NB4 (cell line): ENCODE results near the gene PCNX3.

ENCODE experiments used
- DNase-seq: peaks from one replicate; pipeline ENCODE4 v3.0.0; 2010; ENCODE audit warnings: low read depth
- H3K4me3 ChIP-seq: one replicate; pipeline ENCODE4 v1.5.1; 2011; ENCODE audit warnings: mild to moderate bottlenecking, low read depth, low read length, moderate library complexity
- MAX ChIP-seq: IDR thresholded peaks from 2 replicates; pipeline ENCODE4 v1.6.1; 2011; ENCODE audit warnings: low read depth, low read length
- MYC ChIP-seq: IDR thresholded peaks from 2 replicates; pipeline ENCODE4 v1.6.1; 2011; ENCODE audit warnings: low read depth, low read length
- POLR2A ChIP-seq: IDR thresholded peaks from 2 replicates; pipeline ENCODE4 v1.6.1; 2011; ENCODE audit warnings: mild to moderate bottlenecking; ENCODE audit not compliant: insufficient read length; ENCODE audit errors: extremely low read depth
- TF ChIP-seq, protein P1 (sequence below): IDR thresholded peaks from one replicate; pipeline ENCODE4 v1.5.1; 2012; ENCODE audit warnings: low read depth, low read length

The PCNX3 gene

DNA sequence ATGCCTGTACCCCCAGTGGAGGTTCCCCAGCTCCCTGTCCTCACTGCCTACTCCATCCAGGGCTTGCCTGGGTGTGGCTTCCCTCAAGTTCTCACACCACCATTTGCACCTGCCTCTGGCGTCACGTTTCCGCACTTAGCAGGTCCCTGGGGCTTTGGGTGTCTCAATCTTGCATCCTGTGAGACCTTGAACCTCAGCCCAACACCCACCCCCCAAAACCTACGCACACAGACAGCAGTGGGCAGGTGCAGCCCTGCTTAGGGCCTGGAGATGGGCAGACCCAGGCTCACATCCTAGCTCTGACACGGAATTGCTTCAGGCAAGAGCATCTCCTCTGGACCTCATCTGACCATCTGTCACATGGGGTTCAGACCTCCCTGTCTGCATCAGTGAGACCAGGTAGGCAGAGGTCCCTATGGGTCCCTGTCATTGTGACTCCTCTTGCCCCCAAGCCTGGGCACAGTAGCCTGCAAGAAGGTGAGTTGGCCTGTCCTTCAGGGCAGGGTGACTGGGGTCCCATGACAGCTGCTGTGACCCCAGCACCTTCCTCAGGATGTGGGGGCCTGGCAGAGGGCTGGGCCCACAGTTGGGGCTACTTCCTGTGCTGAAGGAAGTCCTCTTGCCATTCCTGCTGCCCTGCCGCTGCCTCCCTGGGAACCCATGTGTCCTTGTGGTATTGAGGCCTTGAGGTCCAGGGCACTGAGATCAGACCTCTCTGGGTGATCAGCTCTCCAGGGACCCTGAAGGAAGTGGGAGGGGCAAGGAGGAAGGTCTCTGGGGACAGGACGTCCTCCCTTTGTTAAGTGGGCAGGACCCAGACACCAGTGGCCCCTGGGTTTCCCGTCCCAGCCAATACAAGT lies 24.3 kb downstream of the PCNX3 start:
- H3K4me3 ChIP-seq, result peak overlapping the region; percentile 22
- DNase-seq, result peak; percentile 94
- TF ChIP-seq MYC, result peak; percentile 48; the same call in 1 of the 2 replicates
- peak; percentile 68 for TF ChIP-seq MAX
- TF ChIP-seq POLR2A, result no peak
- TF ChIP-seq, protein P1, sequence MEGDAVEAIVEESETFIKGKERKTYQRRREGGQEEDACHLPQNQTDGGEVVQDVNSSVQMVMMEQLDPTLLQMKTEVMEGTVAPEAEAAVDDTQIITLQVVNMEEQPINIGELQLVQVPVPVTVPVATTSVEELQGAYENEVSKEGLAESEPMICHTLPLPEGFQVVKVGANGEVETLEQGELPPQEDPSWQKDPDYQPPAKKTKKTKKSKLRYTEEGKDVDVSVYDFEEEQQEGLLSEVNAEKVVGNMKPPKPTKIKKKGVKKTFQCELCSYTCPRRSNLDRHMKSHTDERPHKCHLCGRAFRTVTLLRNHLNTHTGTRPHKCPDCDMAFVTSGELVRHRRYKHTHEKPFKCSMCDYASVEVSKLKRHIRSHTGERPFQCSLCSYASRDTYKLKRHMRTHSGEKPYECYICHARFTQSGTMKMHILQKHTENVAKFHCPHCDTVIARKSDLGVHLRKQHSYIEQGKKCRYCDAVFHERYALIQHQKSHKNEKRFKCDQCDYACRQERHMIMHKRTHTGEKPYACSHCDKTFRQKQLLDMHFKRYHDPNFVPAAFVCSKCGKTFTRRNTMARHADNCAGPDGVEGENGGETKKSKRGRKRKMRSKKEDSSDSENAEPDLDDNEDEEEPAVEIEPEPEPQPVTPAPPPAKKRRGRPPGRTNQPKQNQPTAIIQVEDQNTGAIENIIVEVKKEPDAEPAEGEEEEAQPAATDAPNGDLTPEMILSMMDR, result no peak

- TF ChIP-seq POLR2A (no peak), MYC (peak; percentile 21; the same call in 1 of the 2 replicates), MAX (peak; percentile 34; the same call in 1 of the 2 replicates)
- TF ChIP-seq, protein P1, result no peak
- peak overlapping the region; percentile 22 for H3K4me3 ChIP-seq
- DNase-seq, result peak; percentile 89
These were observed 25.1 kb downstream of the PCNX3 start for GRCh38 chr11:65640483-65641296.

DNA sequence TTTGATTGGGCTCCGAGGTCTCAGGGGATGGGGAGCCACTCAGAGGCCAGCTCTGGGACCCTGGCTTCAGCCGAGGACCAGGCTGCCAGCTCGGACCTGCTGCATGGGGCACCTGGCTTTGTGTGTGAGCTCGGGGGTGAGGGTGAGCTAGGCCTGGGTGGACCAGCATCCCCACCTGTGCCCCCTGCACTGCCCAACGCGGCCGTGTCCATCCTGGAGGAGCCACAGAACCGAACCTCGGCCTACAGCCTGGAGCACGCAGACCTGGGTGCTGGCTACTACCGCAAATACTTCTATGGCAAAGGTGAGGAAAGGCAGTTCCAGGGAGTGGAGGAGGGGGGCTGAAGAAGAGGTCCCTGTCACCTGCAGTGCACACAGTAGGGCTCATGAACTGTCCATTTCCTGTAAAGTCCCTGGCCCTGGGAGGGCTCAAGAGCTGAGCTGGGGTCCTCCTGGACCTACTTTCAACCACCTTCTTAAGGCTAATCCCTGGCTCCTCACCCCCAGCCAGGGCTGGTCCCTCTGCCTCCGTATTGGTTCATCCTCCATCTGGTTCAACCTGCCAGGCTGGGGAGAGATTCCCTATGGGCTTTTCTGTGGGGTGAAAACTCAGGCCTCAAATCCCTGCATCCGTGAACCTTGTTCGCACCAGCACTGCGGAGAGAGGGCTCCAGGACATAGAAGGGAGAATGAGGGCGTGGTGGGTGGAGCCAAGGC lies 25.9 kb downstream of the PCNX3 start:
- TF ChIP-seq MYC (no peak), MAX (no peak), POLR2A (no peak)
- TF ChIP-seq, protein P1, result no peak
- H3K4me3 ChIP-seq, result no peak overlapping the region
- no peak for DNase-seq

GRCh38 chr11:65642014-65642671 lies 26.6 kb downstream of the PCNX3 start:
- TF ChIP-seq POLR2A, result no peak
- no peak for TF ChIP-seq MYC
- TF ChIP-seq, protein P1, result no peak
- no peak for TF ChIP-seq MAX
- DNase-seq, result no peak
- no peak overlapping the region for H3K4me3 ChIP-seq

DNA sequence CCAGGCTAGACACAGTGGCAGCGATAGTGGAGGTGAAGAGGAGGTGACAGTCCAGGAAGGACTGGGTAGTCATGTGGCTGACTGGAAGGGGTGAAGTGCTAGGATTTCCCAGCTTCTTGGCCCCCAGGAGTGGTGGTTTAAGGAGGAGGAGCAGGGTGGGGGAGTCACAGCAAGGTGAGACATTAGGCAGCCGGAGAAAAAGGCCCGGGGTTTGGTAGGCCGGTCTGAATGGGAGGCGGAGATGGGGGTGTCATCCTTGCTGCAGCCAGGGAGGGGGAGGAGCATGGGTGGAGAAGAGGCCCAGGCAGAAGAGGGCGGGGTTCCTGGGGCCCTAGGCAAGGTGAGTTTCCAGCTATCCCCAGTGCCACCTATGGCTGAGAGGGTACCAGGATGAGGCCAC lies 28.4 kb downstream of the PCNX3 start:
- TF ChIP-seq MAX (no peak), MYC (no peak), POLR2A (no peak)
- TF ChIP-seq, protein P1, result no peak
- no peak overlapping the region for H3K4me3 ChIP-seq
- DNase-seq, result no peak
